Memory B cell (primary cell): ENCODE results near the gene SSMEM1.
"Not testable (repeated sequence)": the region's sequence is repeated elsewhere in the genome, so short reads cannot be mapped to it uniquely, and the experiment has no call there.

ENCODE experiments used
- ATAC-seq: fragments of 150-1000 bp; cut with Tn5 transposase; 2 replicates; pipeline ENCODE4 v1.10.0; 2021; ENCODE audit warnings: low read depth, mild to moderate bottlenecking, moderate library complexity
- DNase-seq, 2 donors: peaks; one replicate each; pipeline ENCODE4 v3.0.0; 2022; ENCODE audit warnings: low spot score in 2 of 2
- H3K27ac Mint-ChIP-seq: one replicate; pipeline ENCODE4 v1.8.0; 2022; ENCODE audit warnings: mild to moderate bottlenecking, moderate library complexity, mixed read lengths
- H3K27me3 Mint-ChIP-seq: one replicate; pipeline ENCODE4 v1.8.0; 2022; ENCODE audit warnings: mixed read lengths
- H3K36me3 Mint-ChIP-seq: one replicate; pipeline ENCODE4 v1.8.0; 2022; ENCODE audit warnings: mild to moderate bottlenecking, mixed read lengths
- H3K4me1 Mint-ChIP-seq: one replicate; pipeline ENCODE4 v1.8.0; 2022; ENCODE audit warnings: mixed read lengths
- H3K4me3 Mint-ChIP-seq: one replicate; pipeline ENCODE4 v1.8.0; 2022; ENCODE audit warnings: mild to moderate bottlenecking, moderate library complexity, mixed read lengths
- H3K9me3 Mint-ChIP-seq: one replicate; pipeline ENCODE4 v1.8.0; 2022; ENCODE audit warnings: mixed read lengths

SSMEM1 gene

DNA sequence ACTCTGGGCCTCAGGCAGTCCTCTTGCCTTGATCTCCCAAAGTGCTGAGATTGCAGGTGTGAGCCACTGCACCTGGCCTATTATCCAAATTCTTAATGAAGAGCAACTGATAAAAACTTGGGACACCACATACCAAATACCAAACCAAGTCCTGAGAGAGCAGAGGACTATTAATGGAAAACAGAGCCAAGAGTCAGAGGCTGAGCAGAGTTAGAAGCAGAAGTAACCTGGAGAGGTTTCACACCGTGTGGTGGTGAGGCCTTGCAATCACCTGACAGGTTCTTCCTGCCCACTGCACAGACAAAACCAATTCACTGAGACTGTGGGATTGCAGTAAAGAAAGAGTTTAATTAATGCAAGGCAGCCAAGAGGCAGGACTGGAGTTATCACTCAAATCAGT, 16.0 kb downstream of the SSMEM1 start:
- Mint-ChIP-seq H3K4me1 (no peaks in the 10 kb centered on the region), H3K27me3 (no peaks in the 10 kb centered on the region), H3K27ac (no peak overlapping the region), H3K36me3 (no peaks in the 10 kb centered on the region), H3K9me3 (peaks cover 2% of the 10 kb centered on the region), H3K4me3 (no peak overlapping the region)
- DNase-seq (no peak), ATAC-seq (no peak)

DNA sequence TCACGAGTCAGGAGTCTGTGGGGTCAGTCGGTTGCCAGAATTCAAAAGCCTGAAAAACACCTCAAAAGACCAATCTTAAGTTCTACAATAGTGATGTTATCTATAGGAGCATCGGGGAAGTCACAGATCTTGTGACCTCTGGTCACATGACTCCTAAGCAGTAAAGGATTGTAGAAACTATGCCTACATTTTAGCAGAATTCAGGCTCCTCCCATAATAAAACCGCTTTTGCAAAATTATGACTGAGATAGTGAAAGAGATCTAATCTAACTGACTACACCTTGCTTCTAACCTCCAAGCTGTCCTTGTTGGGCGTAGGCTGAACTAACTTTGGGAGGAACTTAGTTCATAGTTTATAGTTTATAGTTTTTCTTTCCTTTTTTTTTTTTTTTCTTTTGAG, 16.6 kb downstream of the SSMEM1 start:
- ATAC-seq = no peak
- H3K4me1 Mint-ChIP-seq = no peaks in the 10 kb centered on the region
- no peaks in the 10 kb centered on the region for H3K27me3 Mint-ChIP-seq
- DNase-seq = no peak
- H3K4me3 Mint-ChIP-seq = no peak overlapping the region
- H3K27ac Mint-ChIP-seq = no peak overlapping the region
- H3K9me3 Mint-ChIP-seq = peaks cover 2% of the 10 kb centered on the region
- no peaks in the 10 kb centered on the region for H3K36me3 Mint-ChIP-seq

DNA sequence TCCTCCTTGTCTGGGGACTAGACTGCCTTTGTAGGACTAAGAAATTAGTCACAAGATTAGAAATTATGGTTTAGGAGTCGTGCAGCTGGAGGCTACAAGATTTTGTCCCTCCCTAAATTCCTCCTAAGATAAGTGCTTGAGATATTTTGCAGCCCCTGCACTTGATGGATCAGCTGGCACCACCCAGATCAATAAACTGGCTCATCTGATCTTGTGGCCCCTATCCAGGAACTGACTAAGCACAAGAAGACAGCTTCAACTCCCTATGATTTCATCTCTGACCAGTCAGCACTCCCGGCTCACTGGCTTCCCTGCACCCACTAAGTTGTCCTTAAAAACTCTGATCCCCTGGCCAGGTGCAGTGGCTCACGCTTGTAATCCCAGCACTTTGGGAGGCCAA, 17.3 kb downstream of the SSMEM1 start:
- H3K9me3 Mint-ChIP-seq, DNase-seq, H3K27me3 Mint-ChIP-seq, H3K27ac Mint-ChIP-seq, ATAC-seq, H3K4me3 Mint-ChIP-seq, H3K36me3 Mint-ChIP-seq, H3K4me1 Mint-ChIP-seq: not testable (repeated sequence)

GRCh38 chr7:130226333-130226732, 18.7 kb downstream of the SSMEM1 start:
- Mint-ChIP-seq H3K9me3 (peaks cover 2% of the 10 kb centered on the region), H3K4me3 (no peak overlapping the region), H3K36me3 (no peaks in the 10 kb centered on the region), H3K27ac (no peak overlapping the region), H3K27me3 (no peaks in the 10 kb centered on the region), H3K4me1 (no peaks in the 10 kb centered on the region)
- no peak for ATAC-seq
- no peak for DNase-seq

DNA sequence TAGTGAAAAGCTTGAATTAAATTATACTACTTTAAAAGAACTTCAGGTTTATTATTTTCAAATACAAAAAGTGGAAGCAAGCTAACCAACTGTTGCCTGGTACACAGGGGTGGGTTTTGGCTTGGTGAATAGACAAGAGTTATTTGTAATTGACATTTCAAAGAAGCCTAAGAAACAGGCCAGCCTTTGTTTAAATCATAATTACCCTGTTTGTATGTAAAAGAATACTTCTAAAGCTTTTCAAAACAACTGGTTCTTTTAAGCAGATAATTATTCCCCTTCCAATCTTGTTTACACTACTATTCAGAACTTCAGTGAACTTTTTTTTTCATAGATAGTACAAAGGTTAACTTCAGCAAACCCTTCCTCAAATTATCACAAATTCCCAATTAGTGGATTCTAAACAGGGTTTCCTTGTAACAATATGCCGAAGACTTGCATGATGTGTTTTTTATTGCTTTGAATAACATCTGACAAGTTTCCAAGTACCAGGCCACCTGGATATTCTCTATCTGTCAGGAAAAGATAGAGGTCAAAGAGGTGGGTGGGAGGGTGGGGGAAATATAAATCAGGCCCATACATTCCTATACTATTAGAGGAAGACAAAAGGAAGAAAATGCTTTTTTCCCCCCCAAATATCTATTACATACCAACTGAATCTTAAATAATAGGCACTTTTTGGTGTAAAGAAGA, 20.4 kb downstream of the SSMEM1 start:
- ATAC-seq = no peak
- DNase-seq = no peak
- H3K9me3 Mint-ChIP-seq = peaks cover 2% of the 10 kb centered on the region
- no peaks in the 10 kb centered on the region for H3K4me1 Mint-ChIP-seq
- no peak overlapping the region for H3K27ac Mint-ChIP-seq
- no peaks in the 10 kb centered on the region for H3K36me3 Mint-ChIP-seq
- no peak overlapping the region for H3K4me3 Mint-ChIP-seq
- H3K27me3 Mint-ChIP-seq = peaks cover 4% of the 10 kb centered on the region

GRCh38 chr7:130228840-130229502, 21.3 kb downstream of the SSMEM1 start:
- Mint-ChIP-seq H3K4me3 (no peak overlapping the region), H3K27me3 (peaks cover 4% of the 10 kb centered on the region)

DNA sequence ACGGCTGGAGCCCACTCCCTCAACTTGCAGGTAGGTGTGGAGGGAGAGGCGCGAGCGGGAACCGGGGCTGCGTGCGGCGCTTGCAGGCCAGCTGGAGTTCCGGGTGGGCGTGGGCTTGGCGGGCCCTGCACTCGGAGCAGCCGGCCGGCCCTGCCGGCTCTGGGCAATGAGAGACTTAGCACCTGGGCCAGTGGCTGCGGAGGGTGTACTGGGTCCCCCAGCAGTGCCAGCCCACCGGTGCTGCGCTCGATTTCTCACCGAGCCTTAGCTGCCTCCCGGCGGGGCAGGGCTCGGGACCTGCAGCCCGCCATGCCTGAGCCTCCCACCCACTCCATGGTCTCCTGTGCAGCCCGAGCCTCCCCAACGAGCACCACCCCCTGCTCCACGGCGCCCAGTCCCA, 22.3 kb downstream of the SSMEM1 start:
- not testable (repeated sequence) for H3K9me3 Mint-ChIP-seq, H3K36me3 Mint-ChIP-seq, ATAC-seq, H3K4me3 Mint-ChIP-seq, H3K4me1 Mint-ChIP-seq, H3K27me3 Mint-ChIP-seq, DNase-seq, H3K27ac Mint-ChIP-seq

More at GRCh38 chr7:130228840-130229502, 21.3 kb downstream of the SSMEM1 start:
- H3K4me1 Mint-ChIP-seq = no peaks in the 10 kb centered on the region
- no peaks in the 10 kb centered on the region for H3K36me3 Mint-ChIP-seq
- DNase-seq = no peak
- no peak overlapping the region for H3K27ac Mint-ChIP-seq
- no peak for ATAC-seq
- H3K9me3 Mint-ChIP-seq = peaks cover under 1% of the 10 kb centered on the region

DNA sequence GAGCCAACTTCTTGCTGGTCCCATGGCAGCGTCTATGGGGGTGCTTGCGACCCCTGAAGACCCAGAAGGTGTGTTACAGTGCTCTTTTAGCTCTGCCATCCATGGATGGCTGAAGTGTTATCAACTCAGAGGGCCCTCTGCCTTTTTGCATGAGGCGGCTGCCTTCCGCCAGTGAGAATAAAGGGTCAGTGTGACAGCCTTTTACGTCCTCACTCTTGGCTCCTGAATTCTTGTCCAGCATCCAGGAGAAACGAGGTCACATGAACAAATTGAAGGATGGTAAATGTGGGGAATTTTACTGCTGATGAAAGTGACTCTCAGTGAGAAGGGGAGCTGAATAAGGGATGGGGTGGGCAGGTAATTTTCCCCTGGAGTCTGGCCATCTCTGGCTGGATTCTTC, 24.1 kb downstream of the SSMEM1 start:
- Mint-ChIP-seq H3K27ac (no peak overlapping the region), H3K9me3 (no peaks in the 10 kb centered on the region), H3K4me1 (no peaks in the 10 kb centered on the region), H3K36me3 (no peaks in the 10 kb centered on the region), H3K27me3 (peaks cover 8% of the 10 kb centered on the region), H3K4me3 (no peak overlapping the region)
- DNase-seq (no peak), ATAC-seq (no peak)

GRCh38 chr7:130232209-130232608, 24.5 kb downstream of the SSMEM1 start:
- H3K4me1 Mint-ChIP-seq = no peaks in the 10 kb centered on the region
- H3K27ac Mint-ChIP-seq = no peak overlapping the region
- no peak overlapping the region for H3K4me3 Mint-ChIP-seq
- DNase-seq (no peak), ATAC-seq (no peak)
- no peaks in the 10 kb centered on the region for H3K9me3 Mint-ChIP-seq
- H3K27me3 Mint-ChIP-seq = peaks cover 8% of the 10 kb centered on the region
- H3K36me3 Mint-ChIP-seq = no peaks in the 10 kb centered on the region

- Mint-ChIP-seq H3K27me3 (peaks cover 8% of the 10 kb centered on the region), H3K36me3 (no peaks in the 10 kb centered on the region), H3K27ac (no peak overlapping the region), H3K4me3 (no peak overlapping the region), H3K9me3 (no peaks in the 10 kb centered on the region), H3K4me1 (no peaks in the 10 kb centered on the region)
- DNase-seq (no peak), ATAC-seq (no peak)
Measured at GRCh38 chr7:130234078-130234477, 26.4 kb downstream of the SSMEM1 start.

GRCh38 chr7:130236361-130236760, 28.7 kb downstream of the SSMEM1 start:
- H3K9me3 Mint-ChIP-seq, H3K4me3 Mint-ChIP-seq, ATAC-seq, DNase-seq, H3K27ac Mint-ChIP-seq, H3K36me3 Mint-ChIP-seq, H3K27me3 Mint-ChIP-seq, H3K4me1 Mint-ChIP-seq: not testable (repeated sequence)

DNA sequence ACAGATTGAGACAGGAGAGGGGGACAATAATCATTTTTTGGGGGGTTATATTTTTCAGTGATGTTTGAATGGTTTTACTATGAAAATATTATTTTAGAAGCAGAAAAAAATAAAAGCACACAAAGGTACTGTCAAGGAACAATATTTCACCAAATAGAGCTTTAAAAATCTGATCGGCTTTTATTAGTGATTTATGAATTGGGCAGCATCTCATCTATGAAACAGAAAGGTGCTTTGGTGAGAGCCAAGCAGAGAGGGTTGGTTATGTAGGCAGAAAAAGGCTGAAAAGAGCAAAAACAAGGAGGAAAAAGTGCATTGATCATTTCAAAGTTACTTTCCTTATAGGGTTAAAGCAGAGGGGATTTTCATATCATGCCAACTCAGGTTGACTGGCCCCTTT, 32.6 kb downstream of the SSMEM1 start:
- Mint-ChIP-seq H3K4me3 (no peak overlapping the region), H3K4me1 (peaks cover 3% of the 10 kb centered on the region), H3K36me3 (no peaks in the 10 kb centered on the region), H3K27me3 (no peaks in the 10 kb centered on the region), H3K27ac (no peak overlapping the region), H3K9me3 (peaks cover 5% of the 10 kb centered on the region)
- DNase-seq (no peak), ATAC-seq (no peak)

DNA sequence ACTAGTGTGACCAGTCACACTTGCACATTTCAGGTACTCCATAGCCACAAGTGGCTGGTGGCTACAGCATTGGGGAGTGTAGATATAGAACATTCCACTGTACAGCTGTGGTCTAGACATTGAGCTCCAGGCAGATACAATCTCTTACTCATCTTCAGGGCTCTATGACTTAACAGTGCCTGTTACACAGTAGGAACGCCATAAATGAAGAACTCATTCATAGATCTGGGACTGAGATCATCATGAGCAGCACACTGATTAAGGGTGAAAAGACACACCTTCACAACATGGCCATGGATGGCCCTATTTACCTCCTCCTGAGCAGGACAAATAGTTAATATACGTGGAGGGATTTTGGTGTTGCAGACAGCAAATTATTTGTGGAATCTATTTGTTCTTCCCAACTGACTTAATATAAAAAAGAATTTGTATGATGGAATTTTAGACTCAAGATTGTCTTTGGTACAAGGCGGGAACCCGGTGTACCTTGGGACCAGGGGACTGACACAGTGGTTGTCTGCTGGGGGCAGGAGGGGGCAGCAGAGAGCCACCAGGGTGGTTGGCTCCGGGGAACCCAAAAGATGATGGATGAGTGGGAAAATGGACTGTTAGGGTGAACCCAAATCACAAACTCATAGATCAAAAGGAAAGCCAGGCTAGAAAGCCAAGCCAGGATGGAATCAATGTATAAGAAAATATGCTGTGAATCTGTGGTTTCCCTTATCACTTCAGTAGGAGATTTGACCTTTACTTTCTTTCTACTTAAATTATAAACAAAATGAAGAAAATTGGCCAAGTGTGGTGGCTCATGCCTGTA, 34.7 kb downstream of the SSMEM1 start:
- Mint-ChIP-seq H3K36me3 (peaks cover 2% of the 10 kb centered on the region), H3K27me3 (no peaks in the 10 kb centered on the region), H3K9me3 (peaks cover 8% of the 10 kb centered on the region), H3K4me3 (no peak overlapping the region), H3K27ac (no peak overlapping the region), H3K4me1 (peaks cover 3% of the 10 kb centered on the region)
- ATAC-seq (peak; percentile 41), DNase-seq (no peak)

GRCh38 chr7:130243486-130243885, 35.8 kb downstream of the SSMEM1 start:
- H3K27ac Mint-ChIP-seq, H3K9me3 Mint-ChIP-seq, H3K4me3 Mint-ChIP-seq, DNase-seq, H3K4me1 Mint-ChIP-seq, H3K36me3 Mint-ChIP-seq, ATAC-seq, H3K27me3 Mint-ChIP-seq: not testable (repeated sequence)
